WTC11 (cell line): ENCODE data around the gene RTEL1. TPM values are rescaled to one million over a fixed set of nuclear protein-coding genes. Genes with fewer than 3 reads are reported as not detected.

Experiments
- ATAC-seq: fragments of 200-7000 bp; cut with Tn5 transposase; 2 replicates; pipeline ENCODE4 v1.10.0; 2021; ENCODE audit warnings: mild to moderate bottlenecking, moderate library complexity
- CTCF ChIA-PET: fragments of 300-600 bp; sonication (Branson Sonifier 250); formaldehyde crosslinking; loops from one replicate; lab custom pipeline; 2021; ENCODE audit warnings: antibody characterized with exemption; lab: Charles Lee
- POLR2A ChIA-PET: fragments of 350-600 bp; sonication (Branson Sonifier 250); formaldehyde crosslinking; loops from one replicate; lab custom pipeline; 2021; ENCODE audit warnings: antibody characterized with exemption; lab: Charles Lee
- DNase-seq: peaks from one replicate; pipeline ENCODE4 v3.0.0; 2021; ENCODE audit warnings: low spot score
- H3K27ac Mint-ChIP-seq: 2 replicates; pipeline ENCODE4 v1.8.0; 2021; ENCODE audit warnings: mixed read lengths
- H3K27me3 Mint-ChIP-seq: 2 replicates; pipeline ENCODE4 v1.8.0; 2021; ENCODE audit warnings: low read depth, mild to moderate bottlenecking, moderate library complexity, mixed read lengths
- H3K36me3 Mint-ChIP-seq: 2 replicates; pipeline ENCODE4 v1.8.0; 2021; ENCODE audit warnings: mixed read lengths
- H3K4me1 Mint-ChIP-seq: 2 replicates; pipeline ENCODE4 v1.8.0; 2022; ENCODE audit warnings: mixed read lengths
- H3K4me3 Mint-ChIP-seq: 2 replicates; pipeline ENCODE4 v1.8.0; 2021; ENCODE audit warnings: mild to moderate bottlenecking, moderate library complexity, mixed read lengths
- H3K9me3 Mint-ChIP-seq: 2 replicates; pipeline ENCODE4 v1.8.0; 2021; ENCODE audit warnings: mixed read lengths
- CBFB ChIP-seq: sonication (generic); formaldehyde crosslinking; IDR thresholded peaks from 2 replicates; pipeline ENCODE4 v1.8.1; 2022; ENCODE audit warnings: mild to moderate bottlenecking, low read depth, missing genetic modification reagents
- CDX4 ChIP-seq: fragments of 250-450 bp; sonication (Bioruptor Pico); IDR thresholded peaks from 2 replicates; pipeline ENCODE4 v1.9.0; 2021; ENCODE audit warnings: moderate library complexity, mild to moderate bottlenecking, inconsistent platforms, borderline replicate concordance
- E2F4 ChIP-seq: sonication (generic); formaldehyde crosslinking; IDR thresholded peaks from 2 replicates; pipeline ENCODE4 v1.8.1; 2022; ENCODE audit warnings: low read depth, mild to moderate bottlenecking, moderate library complexity, missing genetic modification reagents, borderline replicate concordance
- E2F5 ChIP-seq: sonication (generic); formaldehyde crosslinking; IDR thresholded peaks from 2 replicates; pipeline ENCODE4 v1.8.1; 2022; ENCODE audit warnings: mild to moderate bottlenecking, moderate library complexity, missing genetic modification reagents
- ERG ChIP-seq: fragments of 250-450 bp; sonication (Bioruptor Pico); IDR thresholded peaks from 2 replicates; pipeline ENCODE4 v1.8.0; 2021; ENCODE audit warnings: mild to moderate bottlenecking
- FOXP4 ChIP-seq: sonication (generic); formaldehyde crosslinking; IDR thresholded peaks from 2 replicates; pipeline ENCODE4 v1.8.0; 2022; ENCODE audit warnings: mild to moderate bottlenecking, missing genetic modification reagents
- GABPB1 ChIP-seq: sonication (generic); formaldehyde crosslinking; IDR thresholded peaks from 2 replicates; pipeline ENCODE4 v1.8.1; 2023; ENCODE audit warnings: mild to moderate bottlenecking, missing genetic modification reagents
- GTF2I ChIP-seq: fragments of 250-450 bp; sonication (Bioruptor Pico); conservative IDR thresholded peaks from 2 replicates; pipeline ENCODE4 v1.4.0; 2021; ENCODE audit warnings: mild to moderate bottlenecking
- IRF2 ChIP-seq: sonication (generic); formaldehyde crosslinking; IDR thresholded peaks from 2 replicates; pipeline ENCODE4 v1.8.0; 2022; ENCODE audit warnings: low read depth, missing genetic modification reagents, borderline replicate concordance
- MXD4 ChIP-seq: fragments of 250-450 bp; sonication (Bioruptor Pico); IDR thresholded peaks from 2 replicates; pipeline ENCODE4 v1.8.0; 2021; ENCODE audit warnings: mild to moderate bottlenecking, moderate library complexity, borderline replicate concordance
- PRDM15 ChIP-seq: sonication (generic); formaldehyde crosslinking; IDR thresholded peaks from 2 replicates; pipeline ENCODE4 v1.8.0; 2022; ENCODE audit warnings: missing genetic modification reagents
- PREB ChIP-seq: sonication (generic); formaldehyde crosslinking; IDR thresholded peaks from 2 replicates; pipeline ENCODE4 v1.8.1; 2022; ENCODE audit warnings: mild to moderate bottlenecking, missing genetic modification reagents, moderate library complexity, borderline replicate concordance
- TEAD1 ChIP-seq: sonication (generic); formaldehyde crosslinking; IDR thresholded peaks from 2 replicates; pipeline ENCODE4 v1.8.0; 2022; ENCODE audit warnings: mild to moderate bottlenecking, missing genetic modification reagents
- ZNF281 ChIP-seq: sonication (generic); formaldehyde crosslinking; IDR thresholded peaks from 2 replicates; pipeline ENCODE4 v1.8.0; 2023; ENCODE audit warnings: mild to moderate bottlenecking, missing genetic modification reagents
- ZNF396 ChIP-seq: fragments of 250-450 bp; sonication (Bioruptor Pico); IDR thresholded peaks from 2 replicates; pipeline ENCODE4 v1.8.0; 2021; ENCODE audit warnings: mild to moderate bottlenecking, moderate library complexity, borderline replicate concordance
- ZNF532 ChIP-seq: fragments of 250-450 bp; sonication (Bioruptor Pico); IDR thresholded peaks from 2 replicates; pipeline ENCODE4 v1.9.0; 2021; ENCODE audit warnings: mild to moderate bottlenecking, borderline replicate concordance
- total RNA-seq: library from RNA; stranded (reverse); gene quantifications from 3 replicates; pipeline ENCODE4 v1.2.3, GENCODE V29; 2021

The RTEL1 gene
- total RNA-seq, 1 experiment from 2014 or later: 44.9 TPM

GRCh38 chr20:63711085-63711645 is 53.1 kb downstream of the RTEL1 start:
- Mint-ChIP-seq H3K27ac (no peak overlapping the region), H3K4me1 (peaks cover 10% of the 10 kb centered on the region), H3K9me3 (no peaks in the 10 kb centered on the region), H3K27me3 (no peaks in the 10 kb centered on the region), H3K36me3 (peaks cover 57% of the 10 kb centered on the region), H3K4me3 (no peak overlapping the region; the same call in 1 of the 2 replicates)
- DNase-seq (no peak), ATAC-seq (no peak)
- ChIA-PET POLR2A (no interaction called here), CTCF (no interaction called here)
- TF ChIP-seq GABPB1: no peak
- no peak for TF ChIP-seq E2F4
- no peak for TF ChIP-seq E2F5 (CRISPR knock-in tag)
- TF ChIP-seq TEAD1: no peak
- TF ChIP-seq PREB: no peak
- no peak for TF ChIP-seq ZNF532 (CRISPR knock-in tag)
- TF ChIP-seq GTF2I: no peak
- TF ChIP-seq ZNF396 (CRISPR knock-in tag): no peak
- TF ChIP-seq ERG (CRISPR knock-in tag): no peak
- no peak for TF ChIP-seq IRF2 (CRISPR knock-in tag)
- TF ChIP-seq CDX4 (CRISPR knock-in tag): no peak

- DNase-seq (no peak), ATAC-seq (no peak)
- Mint-ChIP-seq H3K27me3 (no peaks in the 10 kb centered on the region), H3K36me3 (peaks cover 60% of the 10 kb centered on the region), H3K27ac (no peak overlapping the region), H3K4me3 (no peak overlapping the region), H3K9me3 (no peaks in the 10 kb centered on the region), H3K4me1 (peaks cover 5% of the 10 kb centered on the region)
- ChIA-PET POLR2A (no interaction called here), CTCF (no interaction called here)
- TF ChIP-seq CBFB (CRISPR knock-in tag) (no peak), ZNF281 (CRISPR knock-in tag) (no peak), MXD4 (CRISPR knock-in tag) (no peak), FOXP4 (CRISPR knock-in tag) (no peak), PRDM15 (CRISPR knock-in tag) (no peak)
Observed at GRCh38 chr20:63712191-63712590, 54.1 kb downstream of the RTEL1 start.
